Astrocyte of the cerebellum (primary cell): ENCODE measurements around the gene HIVEP3.

Experiments used
- DNase-seq: peaks from one replicate; pipeline ENCODE4 v3.0.0-alpha.2; 2011; ENCODE audit warnings: low read depth
- H3K4me3 ChIP-seq: 2 replicates; pipeline ENCODE4 v1.5.1; 2011; ENCODE audit warnings: mild to moderate bottlenecking, low read depth, low read length, moderate library complexity
- in situ Hi-C: cut with HindIII; loops from 2 replicates; pipeline ENCODE4 v1.10.0; 2017; ENCODE audit warnings: low sequenced_read_pairs
- TF ChIP-seq, protein P1 (sequence below): IDR thresholded peaks from 2 replicates; pipeline ENCODE4 v1.5.1; 2012; ENCODE audit warnings: low read length, low read depth, moderate library complexity, mild to moderate bottlenecking; ENCODE audit errors: missing control alignments

The HIVEP3 gene

DNA sequence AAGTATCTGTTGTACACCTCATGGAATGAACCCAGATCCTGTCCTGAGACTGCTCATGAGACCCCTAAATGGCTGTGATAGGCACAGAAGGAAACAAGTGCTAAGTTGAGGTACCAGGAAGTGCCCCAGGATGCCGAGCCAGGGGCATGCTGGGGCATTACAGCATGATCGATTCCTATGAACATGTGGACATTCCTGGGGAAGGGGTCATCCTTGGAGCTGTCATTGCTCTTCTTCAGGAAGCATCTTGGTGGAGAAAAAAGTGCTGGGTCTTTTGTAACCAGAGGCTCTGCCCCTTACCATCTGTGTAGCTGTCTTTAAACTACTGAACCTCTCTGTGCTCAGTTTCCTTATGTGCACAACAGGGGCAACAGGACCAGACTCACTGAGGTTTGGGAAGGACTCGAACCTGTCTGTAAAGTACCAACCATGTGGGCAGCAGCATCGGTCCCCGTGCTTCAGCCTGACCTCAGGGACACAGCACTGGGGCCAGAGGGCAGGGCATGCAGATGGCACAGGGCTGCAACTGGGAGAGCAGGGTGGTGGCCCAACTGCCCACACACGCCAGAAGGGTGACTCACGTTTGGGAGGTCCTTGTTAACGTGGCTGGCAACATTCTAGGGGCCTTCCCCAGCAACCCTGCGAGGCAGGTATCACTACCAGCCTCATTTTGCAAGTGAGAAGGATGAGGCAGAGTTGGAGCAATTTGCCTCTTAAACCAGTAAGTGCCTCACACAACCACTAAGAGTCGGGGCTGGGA, 291.9 kb downstream of the HIVEP3 start:
- TF ChIP-seq, protein P1, sequence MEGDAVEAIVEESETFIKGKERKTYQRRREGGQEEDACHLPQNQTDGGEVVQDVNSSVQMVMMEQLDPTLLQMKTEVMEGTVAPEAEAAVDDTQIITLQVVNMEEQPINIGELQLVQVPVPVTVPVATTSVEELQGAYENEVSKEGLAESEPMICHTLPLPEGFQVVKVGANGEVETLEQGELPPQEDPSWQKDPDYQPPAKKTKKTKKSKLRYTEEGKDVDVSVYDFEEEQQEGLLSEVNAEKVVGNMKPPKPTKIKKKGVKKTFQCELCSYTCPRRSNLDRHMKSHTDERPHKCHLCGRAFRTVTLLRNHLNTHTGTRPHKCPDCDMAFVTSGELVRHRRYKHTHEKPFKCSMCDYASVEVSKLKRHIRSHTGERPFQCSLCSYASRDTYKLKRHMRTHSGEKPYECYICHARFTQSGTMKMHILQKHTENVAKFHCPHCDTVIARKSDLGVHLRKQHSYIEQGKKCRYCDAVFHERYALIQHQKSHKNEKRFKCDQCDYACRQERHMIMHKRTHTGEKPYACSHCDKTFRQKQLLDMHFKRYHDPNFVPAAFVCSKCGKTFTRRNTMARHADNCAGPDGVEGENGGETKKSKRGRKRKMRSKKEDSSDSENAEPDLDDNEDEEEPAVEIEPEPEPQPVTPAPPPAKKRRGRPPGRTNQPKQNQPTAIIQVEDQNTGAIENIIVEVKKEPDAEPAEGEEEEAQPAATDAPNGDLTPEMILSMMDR = no peak
- DNase-seq = no peak
- no peak overlapping the region for H3K4me3 ChIP-seq
- in situ Hi-C loops = no loop called here

DNA sequence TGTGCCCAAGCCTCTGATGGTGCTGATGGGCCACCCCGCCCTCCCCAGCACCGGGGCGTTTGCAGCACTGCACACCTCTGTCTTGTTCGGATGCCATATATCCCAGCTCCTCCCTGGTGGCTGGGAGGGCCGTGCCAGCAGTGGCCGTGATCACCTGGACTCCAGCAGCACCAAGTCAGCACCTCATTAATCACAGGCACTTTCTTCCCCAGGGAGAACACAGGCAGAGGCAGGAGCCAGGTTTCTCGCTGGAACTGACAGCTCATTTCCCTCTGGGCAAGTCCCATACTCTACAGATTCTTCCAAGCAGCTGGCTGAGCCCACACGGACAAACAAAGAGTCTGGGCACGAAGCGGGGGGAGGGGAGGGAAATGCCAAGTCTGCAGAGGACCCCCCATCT, 292.6 kb downstream of the HIVEP3 start:
- DNase-seq = no peak
- TF ChIP-seq, protein P1 = no peak
- H3K4me3 ChIP-seq = no peak overlapping the region
- in situ Hi-C loops = no loop called here

DNA sequence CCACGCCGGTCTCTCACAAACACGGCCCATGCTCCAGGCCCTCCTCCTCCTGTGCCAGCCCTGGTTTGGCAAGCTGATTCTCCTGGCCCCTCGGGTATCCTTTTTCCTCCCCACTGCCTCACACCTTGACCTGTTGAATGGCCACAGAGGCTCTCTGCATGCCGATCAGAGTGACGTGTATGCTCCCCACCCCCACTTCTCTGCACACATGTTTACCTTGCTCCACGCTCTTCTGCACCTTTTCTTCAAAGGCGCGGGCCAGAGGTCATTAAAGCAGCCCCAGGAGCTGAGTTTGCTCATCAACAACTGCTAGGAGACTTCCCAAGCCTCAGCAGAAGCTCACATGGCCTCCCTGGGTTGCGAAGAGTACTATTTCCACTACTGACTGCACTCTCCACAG, 295.0 kb downstream of the HIVEP3 start:
- no peak for DNase-seq
- TF ChIP-seq, protein P1 = no peak
- in situ Hi-C loops = no loop called here
- no peak overlapping the region for H3K4me3 ChIP-seq

DNA sequence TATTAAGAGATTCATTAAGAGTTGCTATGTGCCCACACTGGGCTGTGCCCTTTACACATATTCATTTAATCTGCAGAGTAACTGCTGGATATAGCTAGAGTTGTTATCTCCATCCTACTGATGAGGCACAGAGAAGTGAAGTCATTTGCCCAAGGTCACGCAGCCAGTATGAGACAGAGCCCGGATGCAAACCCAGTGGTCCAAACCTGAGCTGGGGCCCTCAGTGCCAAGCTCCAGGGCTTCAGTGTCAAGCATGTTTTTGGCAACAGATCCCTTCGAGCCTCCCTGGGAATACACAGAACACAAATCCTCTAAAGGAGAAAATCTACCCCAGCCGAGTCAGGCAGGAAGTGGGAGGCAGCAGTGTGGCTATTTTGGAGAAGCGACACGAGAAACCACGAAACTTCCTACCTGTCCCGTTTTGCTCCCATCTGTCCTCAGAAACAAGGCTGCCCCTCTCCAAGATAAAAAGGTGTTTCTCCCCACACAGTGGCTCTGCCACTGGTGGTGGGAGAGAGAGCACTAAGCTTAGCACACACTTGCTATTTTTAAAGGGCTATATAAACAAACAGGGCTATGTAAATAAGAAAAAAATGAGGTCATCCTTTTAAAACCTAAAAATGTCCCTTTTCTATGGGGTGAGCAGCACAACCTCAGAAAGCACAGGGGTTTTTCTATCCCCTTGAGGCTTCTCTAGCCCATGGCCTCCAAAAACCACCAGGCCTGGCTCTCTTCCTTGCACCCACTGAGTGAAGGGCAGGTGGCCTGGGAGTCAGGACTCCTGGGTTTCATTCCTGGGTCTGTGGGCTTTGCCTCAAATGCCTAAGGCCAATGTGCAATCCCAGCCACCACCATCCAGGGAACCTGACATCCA, 295.6 kb downstream of the HIVEP3 start:
- in situ Hi-C loops = no loop called here
- H3K4me3 ChIP-seq = no peak overlapping the region
- TF ChIP-seq, protein P1 = no peak
- DNase-seq = no peak

DNA sequence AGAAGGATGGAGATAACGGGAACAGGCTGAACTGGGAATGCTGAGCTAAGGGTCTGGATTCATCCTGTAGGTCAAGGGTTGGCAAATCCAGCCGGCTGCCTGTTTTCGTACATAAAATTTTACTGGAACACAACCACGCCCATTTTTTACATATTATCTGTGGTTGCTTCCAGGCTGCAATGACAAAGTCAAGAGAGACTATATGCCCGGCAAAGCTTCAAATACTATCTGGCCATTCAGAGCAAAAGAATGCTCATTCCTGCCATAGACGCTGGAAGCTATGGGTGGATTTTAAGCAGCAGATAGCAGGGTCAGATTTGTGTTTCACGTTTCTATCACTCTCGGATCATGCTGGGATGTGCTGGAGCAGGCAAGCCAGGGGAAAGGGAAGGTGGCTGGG, 296.3 kb downstream of the HIVEP3 start:
- no peak overlapping the region for H3K4me3 ChIP-seq
- TF ChIP-seq, protein P1 = no peak
- DNase-seq = no peak
- in situ Hi-C loops = no loop called here

DNA sequence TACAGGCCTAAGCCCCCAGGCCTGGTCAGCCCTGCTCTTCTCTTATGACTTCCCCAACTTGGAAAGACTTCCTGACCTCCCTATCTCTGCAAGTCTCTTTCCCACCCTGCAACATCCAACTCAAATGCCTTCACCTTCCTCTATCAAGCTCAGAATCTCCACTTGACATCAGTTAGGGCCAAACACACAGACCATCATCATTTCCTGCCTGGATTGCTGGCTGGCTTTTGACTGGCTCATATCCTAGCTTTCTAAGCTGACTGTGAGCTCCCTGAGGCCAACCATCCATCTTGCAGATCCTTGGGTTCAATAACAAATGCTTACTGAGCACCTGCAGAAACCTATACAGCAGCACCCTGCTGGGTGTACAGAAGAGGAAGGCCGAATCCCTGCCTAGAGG, 296.9 kb downstream of the HIVEP3 start:
- in situ Hi-C loops = no loop called here
- no peak overlapping the region for H3K4me3 ChIP-seq
- no peak for DNase-seq
- TF ChIP-seq, protein P1 = no peak
